Right atrium auricular region (tissue), 2 donors: ENCODE data around the gene SURF4. TPM values are rescaled to one million over a fixed set of nuclear protein-coding genes. Genes with fewer than 3 reads are reported as not detected.

Experiments used
- DNase-seq: peaks from one replicate; pipeline ENCODE4 v3.0.0-alpha.2; 2019; ENCODE audit warnings: low spot score
- H3K27ac ChIP-seq, 2 donors: fragments of 200-600 bp; sonication (generic); 1 replicate in 1 of 2; 2 replicates in 1 of 2; pipeline ENCODE4 v1.5.1; 2016 to 2019
- H3K27me3 ChIP-seq, 2 donors: fragments of 200-600 bp; sonication (generic); one replicate each; pipeline versions ENCODE4 v1.5.1 to v1.6.0; 2017 to 2019
- H3K36me3 ChIP-seq: fragments of 200-600 bp; sonication (generic); one replicate; pipeline ENCODE4 v1.5.1; 2016
- H3K4me1 ChIP-seq, 2 donors: fragments of 200-600 bp; sonication (generic); one replicate each; pipeline versions ENCODE4 v1.5.1 to v1.6.0; 2017 to 2019
- H3K4me3 ChIP-seq, 2 donors: fragments of 200-600 bp; sonication (generic); 1 replicate in 1 of 2; 2 replicates in 1 of 2; pipeline ENCODE4 v1.5.1; 2017 to 2019; ENCODE audit warnings: mild to moderate bottlenecking in 1 of 2, moderate library complexity in 1 of 2
- H3K9me3 ChIP-seq, 2 donors: fragments of 200-600 bp; sonication (generic); one replicate each; pipeline ENCODE4 v1.5.1; 2019
- total RNA-seq, 2 donors: library from RNA; depleted of rRNA; stranded (reverse); fragments of >200 nt; gene quantifications; one replicate each; pipeline ENCODE4 v1.1.0, GENCODE V29; 2016
- TF ChIP-seq, protein P1 (sequence below), 2 donors: fragments of 200-600 bp; sonication (generic); IDR thresholded peaks; one replicate each; pipeline ENCODE4 v1.5.1; 2019; ENCODE audit warnings: antibody characterized with exemption in 2 of 2

SURF4 gene
- total RNA-seq, 2 donors from 2014 or later: 96.0 to 124 TPM

DNA sequence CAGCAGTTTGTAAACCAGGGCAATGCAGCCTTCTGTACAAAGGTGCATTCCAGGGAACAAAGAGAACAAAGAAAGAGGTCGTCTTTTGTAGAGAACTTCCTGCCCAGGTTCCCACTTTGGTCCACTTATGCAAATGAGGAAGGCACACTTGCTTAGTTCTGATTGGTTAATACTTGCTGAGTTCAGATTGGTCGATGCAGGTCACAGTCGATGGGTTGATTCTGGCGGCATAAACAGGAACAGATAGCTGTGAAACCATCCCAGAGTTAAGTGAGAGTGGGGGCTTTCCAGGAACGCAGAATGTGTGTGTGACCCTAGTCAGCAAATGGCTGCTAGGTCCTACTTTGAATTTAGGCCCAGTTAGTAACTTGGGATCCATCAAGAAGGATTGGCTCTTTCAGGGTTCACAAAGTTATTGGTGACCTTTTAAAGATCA is 44.5 kb upstream of the SURF4 start:
- no peak overlapping the region for H3K27ac ChIP-seq
- DNase-seq: no peak
- H3K4me1 ChIP-seq: peaks cover 0 to 28% of the 10 kb centered on the region in 2 donors
- no peaks in the 10 kb centered on the region for H3K27me3 ChIP-seq
- H3K4me3 ChIP-seq: no peak overlapping the region
- no peaks in the 10 kb centered on the region for H3K9me3 ChIP-seq
- H3K36me3 ChIP-seq: no peaks in the 10 kb centered on the region
- TF ChIP-seq, protein P1, sequence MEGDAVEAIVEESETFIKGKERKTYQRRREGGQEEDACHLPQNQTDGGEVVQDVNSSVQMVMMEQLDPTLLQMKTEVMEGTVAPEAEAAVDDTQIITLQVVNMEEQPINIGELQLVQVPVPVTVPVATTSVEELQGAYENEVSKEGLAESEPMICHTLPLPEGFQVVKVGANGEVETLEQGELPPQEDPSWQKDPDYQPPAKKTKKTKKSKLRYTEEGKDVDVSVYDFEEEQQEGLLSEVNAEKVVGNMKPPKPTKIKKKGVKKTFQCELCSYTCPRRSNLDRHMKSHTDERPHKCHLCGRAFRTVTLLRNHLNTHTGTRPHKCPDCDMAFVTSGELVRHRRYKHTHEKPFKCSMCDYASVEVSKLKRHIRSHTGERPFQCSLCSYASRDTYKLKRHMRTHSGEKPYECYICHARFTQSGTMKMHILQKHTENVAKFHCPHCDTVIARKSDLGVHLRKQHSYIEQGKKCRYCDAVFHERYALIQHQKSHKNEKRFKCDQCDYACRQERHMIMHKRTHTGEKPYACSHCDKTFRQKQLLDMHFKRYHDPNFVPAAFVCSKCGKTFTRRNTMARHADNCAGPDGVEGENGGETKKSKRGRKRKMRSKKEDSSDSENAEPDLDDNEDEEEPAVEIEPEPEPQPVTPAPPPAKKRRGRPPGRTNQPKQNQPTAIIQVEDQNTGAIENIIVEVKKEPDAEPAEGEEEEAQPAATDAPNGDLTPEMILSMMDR (IDR thresholded peaks at IDR 0.05): no peak

DNA sequence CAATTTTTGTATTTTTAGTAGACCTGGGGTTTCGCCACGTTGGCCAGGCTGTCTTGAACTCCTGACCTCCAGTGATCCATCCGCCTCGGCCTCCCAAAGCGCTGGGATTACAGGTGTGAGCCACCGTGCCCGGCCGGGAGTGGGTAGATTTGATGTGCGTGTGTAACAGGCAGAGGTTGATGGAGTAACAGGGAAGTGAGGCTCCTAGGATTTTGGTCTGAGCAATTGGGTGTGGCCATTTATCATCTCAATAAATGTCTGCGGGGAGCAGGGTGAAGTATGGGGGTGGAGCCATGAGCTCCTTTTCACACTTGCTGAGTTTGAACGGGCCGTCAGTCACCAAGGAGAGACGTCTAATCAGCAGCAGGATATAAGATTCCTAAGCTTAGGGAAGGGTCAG is 43.1 kb upstream of the SURF4 start:
- Histone ChIP-seq H3K4me3 (no peak overlapping the region), H3K27me3 (no peaks in the 10 kb centered on the region), H3K36me3 (peaks cover 6% of the 10 kb centered on the region), H3K4me1 (peaks cover 0 to 31% of the 10 kb centered on the region in 2 donors), H3K9me3 (no peaks in the 10 kb centered on the region), H3K27ac (no peak overlapping the region)
- TF ChIP-seq, protein P1 (IDR thresholded peaks at IDR 0.05): no peak
- DNase-seq: no peak

DNA sequence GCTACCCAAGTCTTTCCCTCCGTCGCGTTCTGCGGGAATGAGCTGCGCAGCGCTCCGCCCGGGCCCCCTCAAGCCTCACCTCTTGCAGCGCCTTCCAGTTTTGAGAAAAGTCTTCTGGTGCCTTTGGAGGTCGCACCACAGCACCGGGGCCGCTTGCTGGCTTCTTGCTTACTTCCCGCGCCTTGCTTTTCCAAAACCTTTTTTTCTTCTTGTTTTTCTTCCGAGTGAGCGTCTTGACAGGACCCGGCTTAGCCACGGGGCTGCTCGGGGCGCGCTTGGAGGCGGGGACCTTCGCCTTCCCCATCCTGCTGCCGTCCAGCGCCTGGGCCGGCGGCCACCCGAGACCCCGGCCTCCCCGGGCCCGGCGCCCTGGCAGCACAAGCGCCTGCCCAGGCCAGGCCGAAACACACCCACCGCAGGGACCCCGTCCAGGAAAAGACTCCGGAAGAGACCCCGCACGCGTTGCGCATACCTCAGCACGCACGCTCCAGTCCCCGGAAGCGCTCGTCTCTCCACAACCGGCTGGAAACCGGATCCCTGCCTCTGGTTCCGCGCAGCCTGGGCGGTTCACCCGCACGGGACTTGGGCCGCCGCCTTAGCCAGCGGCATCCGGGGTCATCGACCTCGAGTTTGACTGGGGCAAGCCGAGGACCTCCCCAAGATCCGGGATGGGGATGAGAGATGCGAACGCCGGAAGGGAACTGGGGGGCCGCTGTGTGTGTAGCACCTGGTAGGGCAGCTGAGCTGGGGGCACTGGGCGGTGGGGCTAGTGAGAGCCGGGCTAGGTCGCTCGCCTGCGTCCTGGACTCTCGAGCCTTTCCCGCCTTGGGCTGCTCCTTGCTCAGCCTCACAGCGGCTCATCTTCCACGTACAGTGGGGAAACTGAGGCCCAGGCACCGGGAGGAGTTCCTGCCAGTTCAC is 41.9 kb upstream of the SURF4 start, which contains the start of gene REXO4:
Gene REXO4, minus strand, starts transcription at position 470 of the 921 bp plus-strand sequence. Its CDS starts 166 bp downstream, at position 304.
- no peaks in the 10 kb centered on the region for H3K9me3 ChIP-seq

DNA sequence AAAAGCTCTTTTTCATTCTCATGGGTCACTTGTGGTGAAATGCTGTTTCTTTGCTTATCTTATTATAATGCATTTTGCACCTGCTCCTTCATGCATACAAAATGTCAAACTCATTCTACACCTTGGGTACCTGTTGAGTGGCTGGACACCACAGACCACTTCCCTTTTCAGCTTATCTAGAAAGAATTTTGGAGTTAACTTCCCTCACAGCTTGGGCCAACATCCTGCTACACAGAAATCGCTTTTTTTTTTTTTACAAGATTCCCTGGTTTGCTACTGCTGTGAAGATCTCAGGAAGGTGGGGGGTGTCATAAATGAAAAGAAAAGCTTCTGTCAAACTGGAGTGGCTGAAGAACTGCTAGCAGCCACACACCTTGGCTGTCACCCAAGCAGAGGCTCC is 39.3 kb upstream of the SURF4 start:
- TF ChIP-seq, protein P1 (IDR thresholded peaks at IDR 0.05): no peak
- Histone ChIP-seq H3K36me3 (peaks cover 34% of the 10 kb centered on the region), H3K4me1 (peaks cover 0 to 31% of the 10 kb centered on the region in 2 donors)

More for the DNA sequence above, 41.9 kb upstream of the SURF4 start, which contains the start of gene REXO4:
- Histone ChIP-seq H3K27me3 (no peaks in the 10 kb centered on the region), H3K36me3 (peaks cover 10% of the 10 kb centered on the region), H3K4me3 (peak within 1 kb of the TSS; percentile 75 to 89), H3K27ac (peak within 1 kb of the TSS; percentile 81 to 83), H3K4me1 (peaks cover 0 to 31% of the 10 kb centered on the region in 2 donors)
- TF ChIP-seq, protein P1 (IDR thresholded peaks at IDR 0.05): no peak
- DNase-seq: peak; percentile 80

GRCh38 chr9:133408042-133408441 is 32.2 kb upstream of the SURF4 start:
- Histone ChIP-seq H3K27ac (no peak overlapping the region), H3K27me3 (no peaks in the 10 kb centered on the region), H3K36me3 (peaks cover 66% of the 10 kb centered on the region), H3K4me1 (peaks cover 0 to 7% of the 10 kb centered on the region in 2 donors), H3K4me3 (no peak overlapping the region), H3K9me3 (no peaks in the 10 kb centered on the region)
- DNase-seq: no peak
- TF ChIP-seq, protein P1 (IDR thresholded peaks at IDR 0.05): no peak

More for the DNA sequence above, 39.3 kb upstream of the SURF4 start:
- Histone ChIP-seq H3K27me3 (no peaks in the 10 kb centered on the region), H3K27ac (no peak overlapping the region), H3K4me3 (no peak overlapping the region), H3K9me3 (no peaks in the 10 kb centered on the region)
- DNase-seq: no peak
